HepG2 (cell line): ENCODE results near the gene P3H4. TPM values are rescaled to one million over a fixed set of nuclear protein-coding genes. Genes with fewer than 3 reads are reported as not detected.

Source experiments
- IKZF1 ChIP-seq: fragments of 450-650 bp; IDR thresholded peaks from 2 replicates; pipeline ENCODE4 v1.7.1; 2016
- LBX2 ChIP-seq: sonication (generic); formaldehyde crosslinking; IDR thresholded peaks from 2 replicates; pipeline ENCODE4 v1.5.0; 2020; ENCODE audit warnings: missing genetic modification reagents, mild to moderate bottlenecking, borderline replicate concordance
- MAF1 ChIP-seq: sonication (generic); formaldehyde crosslinking; IDR thresholded peaks from 2 replicates; pipeline ENCODE4 v1.5.0; 2020; ENCODE audit warnings: missing genetic modification reagents, borderline replicate concordance
- MBD4 ChIP-seq: IDR thresholded peaks from 2 replicates; pipeline ENCODE4 v1.6.1; 2012; ENCODE audit warnings: low read length, inconsistent platforms, borderline replicate concordance
- NKX3-1 ChIP-seq: sonication (generic); formaldehyde crosslinking; IDR thresholded peaks from 2 replicates; pipeline ENCODE4 v1.5.0; 2020; ENCODE audit warnings: missing genetic modification reagents
- PHF20 ChIP-seq: sonication (generic); formaldehyde crosslinking; IDR thresholded peaks from 2 replicates; pipeline ENCODE4 v1.5.0; 2020; ENCODE audit warnings: mild to moderate bottlenecking, missing genetic modification reagents
- PPARG ChIP-seq: conservative IDR thresholded peaks from 2 replicates; pipeline ENCODE4 v1.6.1; 2016; ENCODE audit warnings: missing biosample characterization, missing genetic modification reagents
- REL ChIP-seq: sonication (generic); formaldehyde crosslinking; conservative IDR thresholded peaks from 2 replicates; pipeline ENCODE4 v1.8.0; 2022; ENCODE audit warnings: mild to moderate bottlenecking, missing genetic modification reagents, moderate library complexity
- SMAD9 ChIP-seq: sonication (generic); formaldehyde crosslinking; IDR thresholded peaks from 2 replicates; pipeline ENCODE4 v1.5.1; 2020; ENCODE audit warnings: mild to moderate bottlenecking, missing genetic modification reagents
- TFAP4 ChIP-seq: sonication (generic); IDR thresholded peaks from 2 replicates; pipeline ENCODE4 v1.6.1; 2016; ENCODE audit warnings: low read depth, borderline replicate concordance
- ZBTB10 ChIP-seq: sonication (generic); formaldehyde crosslinking; IDR thresholded peaks from 2 replicates; pipeline ENCODE4 v1.4.0; 2020; ENCODE audit warnings: missing genetic modification reagents, borderline replicate concordance
- ZBTB37 ChIP-seq: sonication (generic); formaldehyde crosslinking; IDR thresholded peaks from 2 replicates; pipeline ENCODE4 v1.4.0; 2020; ENCODE audit warnings: mild to moderate bottlenecking, missing genetic modification reagents
- ZBTB7A ChIP-seq: sonication (generic); formaldehyde crosslinking; IDR thresholded peaks from 2 replicates; pipeline ENCODE4 v1.8.0; 2022; ENCODE audit warnings: mild to moderate bottlenecking, missing genetic modification reagents
- ZNF33A ChIP-seq: sonication (generic); formaldehyde crosslinking; IDR thresholded peaks from 2 replicates; pipeline ENCODE4 v1.5.1; 2020; ENCODE audit warnings: missing genetic modification reagents, mild to moderate bottlenecking, moderate library complexity, borderline replicate concordance
- ZNF33B ChIP-seq: sonication (generic); formaldehyde crosslinking; IDR thresholded peaks from 2 replicates; pipeline ENCODE4 v1.5.1; 2020; ENCODE audit warnings: mild to moderate bottlenecking, missing genetic modification reagents
- ZNF44 ChIP-seq: sonication (generic); formaldehyde crosslinking; IDR thresholded peaks from 2 replicates; pipeline ENCODE4 v1.5.1; 2020; ENCODE audit warnings: mild to moderate bottlenecking, missing genetic modification reagents
- ZNF614 ChIP-seq: IDR thresholded peaks from 2 replicates; pipeline ENCODE4 v1.6.1; 2018; ENCODE audit warnings: missing biosample characterization, missing genetic modification reagents, inconsistent platforms, borderline replicate concordance
- ZNF780A ChIP-seq: sonication (generic); formaldehyde crosslinking; IDR thresholded peaks from 2 replicates; pipeline ENCODE4 v1.8.0; 2022; ENCODE audit warnings: mild to moderate bottlenecking, missing genetic modification reagents, moderate library complexity
- ZSCAN29 ChIP-seq: sonication (generic); formaldehyde crosslinking; conservative IDR thresholded peaks from 2 replicates; pipeline ENCODE4 v1.4.0; 2020; ENCODE audit warnings: mild to moderate bottlenecking, missing genetic modification reagents
- ZZZ3 ChIP-seq: sonication (generic); formaldehyde crosslinking; IDR thresholded peaks from 2 replicates; pipeline ENCODE4 v1.4.0; 2020; ENCODE audit warnings: missing genetic modification reagents, mild to moderate bottlenecking, borderline replicate concordance
- polyA plus RNA-seq, 8 experiments: library from polyadenylated mRNA; depleted of rRNA in 3 of 8; stranded (reverse) in 7 of 8; unstranded in 1 of 8; fragments of >200 nt; fragmentation: Illumina TruSeq in 4 of 8; extraction: Trizol in 4 of 8; gene quantifications; 2 replicates each; pipeline versions ENCODE4 v1.2.1 to v1.2.3, GENCODE V29; 2011 to 2016; ENCODE audit warnings: low read depth in 4 of 8, missing spikeins in 1 of 8, mixed read lengths in 1 of 8; ENCODE audit not compliant: insufficient read depth in 1 of 8
- total RNA-seq, 5 experiments: library from RNA; depleted of rRNA; stranded (reverse); fragments of >200 nt; fragmentation: Illumina TruSeq; extraction: Trizol; gene quantifications; 2 replicates each; pipeline ENCODE4 v1.2.3, GENCODE V29; 2016; ENCODE audit warnings: low read depth in 1 of 5
- TF ChIP-seq, protein P1 (sequence below): sonication (generic); formaldehyde crosslinking; IDR thresholded peaks from 2 replicates; pipeline ENCODE4 v1.5.1; 2020; ENCODE audit warnings: missing genetic modification reagents, mild to moderate bottlenecking, borderline replicate concordance

The P3H4 gene
- total and polyA plus RNA-seq, 2 of the 13 experiments (the other 11 are each of a cell fraction or from before 2014, with no cell fraction given), result 37.1 to 50.6 TPM

DNA sequence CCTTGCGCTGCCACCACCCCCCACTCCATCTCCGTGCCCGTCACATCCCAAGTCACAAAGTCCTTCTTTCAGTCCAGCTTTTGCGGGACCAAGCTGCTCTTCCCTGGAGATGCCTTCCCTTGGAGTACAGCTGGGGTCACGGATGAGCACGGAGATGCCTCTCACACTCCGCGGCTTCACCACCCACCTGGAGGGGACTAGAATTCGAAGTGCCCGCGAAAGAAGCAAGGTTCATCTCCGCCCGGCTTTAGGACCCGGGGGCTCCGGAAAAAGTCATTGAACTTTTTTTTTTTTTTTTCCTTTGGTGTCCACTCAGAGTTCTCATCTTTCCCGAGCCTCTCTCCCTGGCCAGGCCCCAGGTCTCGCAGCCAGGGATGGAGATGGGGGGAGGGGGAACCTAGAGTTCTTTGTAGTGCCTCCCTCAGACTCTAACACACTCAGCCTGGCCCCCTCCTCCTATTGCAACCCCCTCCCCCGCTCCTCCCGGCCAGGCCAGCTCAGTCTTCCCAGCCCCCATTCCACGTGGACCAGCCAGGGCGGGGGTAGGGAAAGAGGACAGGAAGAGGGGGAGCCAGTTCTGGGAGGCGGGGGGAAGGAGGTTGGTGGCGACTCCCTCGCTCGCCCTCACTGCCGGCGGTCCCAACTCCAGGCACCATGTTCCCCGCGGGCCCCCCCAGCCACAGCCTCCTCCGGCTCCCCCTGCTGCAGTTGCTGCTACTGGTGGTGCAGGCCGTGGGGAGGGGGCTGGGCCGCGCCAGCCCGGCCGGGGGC, 817 bp upstream of the P3H4 start, which contains the start of gene FKBP10 (continued):
- TF ChIP-seq TFAP4 (no peak; the same call in 1 of the 2 replicates), REL (CRISPR knock-in tag) (no peak), ZNF33B (CRISPR knock-in tag) (no peak), ZNF44 (no peak), PHF20 (peak; percentile 11; the same call in 1 of the 2 replicates), MBD4 (no peak), MAF1 (CRISPR knock-in tag) (no peak), LBX2 (CRISPR knock-in tag) (no peak), NKX3-1 (CRISPR knock-in tag) (no peak), ZNF33A (CRISPR knock-in tag) (no peak), ZBTB37 (CRISPR knock-in tag) (no peak), PPARG (no peak), ZBTB10 (CRISPR knock-in tag) (no peak), SMAD9 (CRISPR knock-in tag) (no peak), ZBTB7A (CRISPR knock-in tag) (peak; percentile 79; the same call in 1 of the 2 replicates), ZNF780A (CRISPR knock-in tag) (no peak), ZZZ3 (CRISPR knock-in tag) (0 out of 2 replicates have a peak, but pooled peaks have one; percentile 32), IKZF1 (no peak), ZNF614 (CRISPR knock-in tag) (peak; percentile 17; the same call in 1 of the 2 replicates), ZSCAN29 (CRISPR knock-in tag) (no peak; the same call in 1 of the 2 replicates)
- TF ChIP-seq, protein P1, sequence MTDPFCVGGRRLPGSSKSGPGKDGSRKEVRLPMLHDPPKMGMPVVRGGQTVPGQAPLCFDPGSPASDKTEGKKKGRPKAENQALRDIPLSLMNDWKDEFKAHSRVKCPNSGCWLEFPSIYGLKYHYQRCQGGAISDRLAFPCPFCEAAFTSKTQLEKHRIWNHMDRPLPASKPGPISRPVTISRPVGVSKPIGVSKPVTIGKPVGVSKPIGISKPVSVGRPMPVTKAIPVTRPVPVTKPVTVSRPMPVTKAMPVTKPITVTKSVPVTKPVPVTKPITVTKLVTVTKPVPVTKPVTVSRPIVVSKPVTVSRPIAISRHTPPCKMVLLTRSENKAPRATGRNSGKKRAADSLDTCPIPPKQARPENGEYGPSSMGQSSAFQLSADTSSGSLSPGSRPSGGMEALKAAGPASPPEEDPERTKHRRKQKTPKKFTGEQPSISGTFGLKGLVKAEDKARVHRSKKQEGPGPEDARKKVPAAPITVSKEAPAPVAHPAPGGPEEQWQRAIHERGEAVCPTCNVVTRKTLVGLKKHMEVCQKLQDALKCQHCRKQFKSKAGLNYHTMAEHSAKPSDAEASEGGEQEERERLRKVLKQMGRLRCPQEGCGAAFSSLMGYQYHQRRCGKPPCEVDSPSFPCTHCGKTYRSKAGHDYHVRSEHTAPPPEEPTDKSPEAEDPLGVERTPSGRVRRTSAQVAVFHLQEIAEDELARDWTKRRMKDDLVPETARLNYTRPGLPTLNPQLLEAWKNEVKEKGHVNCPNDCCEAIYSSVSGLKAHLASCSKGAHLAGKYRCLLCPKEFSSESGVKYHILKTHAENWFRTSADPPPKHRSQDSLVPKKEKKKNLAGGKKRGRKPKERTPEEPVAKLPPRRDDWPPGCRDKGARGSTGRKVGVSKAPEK (CRISPR knock-in tag), result no peak; the same call in 1 of the 2 replicates
